KBM-7 (cell line): ENCODE results near the gene RTN4RL2.
A peak's percentile ranks its signal among the peaks of the same experiment; 100 is the strongest.

Experiments used
- DNase-seq: peaks from one replicate; pipeline ENCODE4 v3.0.0-alpha.2; 2015
- in situ Hi-C: fragments of 300-500 bp; cut with MboI; formaldehyde crosslinking; loops from 2 replicates; pipeline ENCODE4 v1.14.3; 2020; ENCODE audit warnings: low sequenced_read_pairs, low pct_unique_long_range_greater_than_20kb, mixed read lengths

The RTN4RL2 gene

DNA sequence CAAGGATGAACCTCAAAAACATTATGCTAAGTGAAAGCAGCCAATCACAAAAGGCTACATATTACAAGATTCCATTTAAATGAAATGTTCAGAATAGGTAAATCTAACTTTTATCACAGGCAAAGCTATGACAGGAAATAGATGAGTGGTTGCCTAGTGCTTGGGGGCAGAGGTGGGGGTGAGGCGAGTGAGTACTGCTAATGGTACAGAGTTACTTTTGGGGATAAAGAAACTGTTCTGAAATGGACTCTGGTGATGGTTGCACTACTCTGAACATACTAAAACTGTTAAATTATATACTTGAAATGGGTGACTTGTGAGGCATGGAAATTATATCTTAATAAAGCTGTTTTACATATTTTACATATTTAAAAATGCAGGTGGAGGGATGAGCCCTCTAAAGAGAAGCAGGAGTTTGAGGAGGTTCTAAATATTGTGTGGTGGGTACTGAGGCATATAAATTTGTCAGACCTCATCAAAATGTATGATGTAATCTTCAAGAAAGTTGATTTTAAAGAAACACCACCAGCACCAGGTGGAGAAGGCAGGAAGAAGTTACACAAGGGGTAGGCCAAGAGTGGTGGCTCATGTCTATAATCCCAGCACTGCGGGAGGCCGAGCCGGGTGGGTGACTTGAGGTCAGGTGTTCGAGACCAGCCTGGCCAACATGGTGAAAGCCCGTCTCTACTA, 51.6 kb downstream of the RTN4RL2 start:
- DNase-seq: no peak
- in situ Hi-C loops: no loop called here

DNA sequence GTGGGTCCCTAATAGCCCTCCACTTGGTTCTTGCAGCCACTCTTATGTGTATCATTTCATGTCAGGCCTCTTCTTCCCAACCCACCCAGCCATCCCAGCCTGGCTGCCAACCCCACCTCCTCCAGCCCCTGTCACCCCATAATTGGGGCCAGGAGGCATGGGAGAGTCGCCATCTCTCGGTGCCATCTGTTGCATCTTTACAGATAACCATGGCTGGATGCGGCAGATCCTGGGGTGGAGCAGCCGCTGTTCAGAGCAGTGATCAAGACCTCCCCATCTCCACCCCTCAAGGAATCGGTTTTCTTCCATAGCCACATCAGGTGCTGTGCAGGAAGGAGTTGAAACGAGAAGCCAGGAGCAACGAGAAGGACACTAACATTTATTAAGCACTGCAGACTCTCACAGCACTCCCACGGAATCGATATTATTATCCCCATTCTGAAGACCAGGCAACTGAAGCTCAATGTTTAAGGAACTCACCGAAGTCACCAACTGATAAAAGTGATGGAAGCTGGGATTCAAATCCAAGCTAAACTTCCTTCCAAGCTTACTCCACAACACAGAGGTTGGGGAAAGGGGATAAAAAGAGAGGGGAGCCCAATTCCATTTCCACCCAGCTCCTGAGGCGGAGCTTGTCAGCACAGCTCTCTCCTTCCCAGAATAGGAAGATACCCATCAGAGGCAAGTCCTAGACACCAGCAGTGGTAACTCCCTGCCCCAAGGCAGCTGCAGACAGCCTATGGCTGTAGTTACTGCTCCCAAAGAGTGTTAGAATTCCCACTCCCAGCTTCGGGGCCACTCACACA, 52.5 kb downstream of the RTN4RL2 start:
- in situ Hi-C loops: no loop called here
- DNase-seq: no peak

DNA sequence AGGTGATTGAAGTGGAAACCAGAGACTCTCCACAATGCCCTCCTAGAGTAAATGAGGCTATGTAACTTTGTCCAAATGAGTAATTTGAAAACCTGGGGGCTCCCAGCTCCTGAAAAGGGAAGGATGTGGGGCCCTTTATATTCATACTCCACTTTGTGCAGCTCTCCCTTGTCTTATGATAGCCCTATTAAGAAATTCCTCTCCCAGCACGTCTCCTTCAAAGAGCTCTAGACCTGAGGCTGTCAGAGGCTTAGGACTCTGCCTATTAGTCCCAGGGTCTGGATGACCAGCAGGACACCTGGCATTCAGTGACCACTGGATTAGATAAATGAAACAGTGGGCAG, 53.1 kb downstream of the RTN4RL2 start:
- DNase-seq: no peak
- in situ Hi-C loops: no loop called here

DNA sequence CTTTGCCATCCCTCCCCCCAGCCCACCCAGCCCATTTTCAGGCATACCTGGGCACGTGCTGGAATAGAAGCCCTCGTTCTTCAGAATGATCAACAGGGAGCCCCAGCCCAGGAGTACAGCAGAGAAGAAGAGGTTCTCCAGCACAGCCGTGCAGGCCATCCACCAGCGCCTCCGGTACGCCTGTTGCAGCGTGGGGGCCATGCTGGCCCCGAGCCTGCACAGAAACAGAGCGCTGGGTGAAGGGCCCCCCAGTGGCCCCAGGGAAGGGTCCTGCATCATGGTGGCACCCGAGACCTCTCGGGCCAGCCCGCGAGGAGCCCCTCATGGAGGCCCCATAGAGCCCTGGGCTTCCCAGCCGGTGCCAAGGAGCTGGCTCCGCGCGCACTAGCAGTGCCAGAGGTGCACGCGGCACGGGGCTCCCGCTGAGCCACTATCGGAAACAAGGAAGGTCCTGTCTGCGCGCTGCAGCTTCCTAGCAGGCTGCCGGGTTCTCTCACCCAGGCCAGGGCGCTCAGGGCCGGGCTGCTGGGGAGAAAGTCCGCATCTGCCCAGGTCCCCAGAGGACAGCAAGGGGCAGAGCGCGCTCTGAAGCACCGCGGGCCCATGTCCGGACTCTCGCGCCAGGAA, 53.7 kb downstream of the RTN4RL2 start:
- DNase-seq: peak; percentile 64
- in situ Hi-C loops: no loop called here

DNA sequence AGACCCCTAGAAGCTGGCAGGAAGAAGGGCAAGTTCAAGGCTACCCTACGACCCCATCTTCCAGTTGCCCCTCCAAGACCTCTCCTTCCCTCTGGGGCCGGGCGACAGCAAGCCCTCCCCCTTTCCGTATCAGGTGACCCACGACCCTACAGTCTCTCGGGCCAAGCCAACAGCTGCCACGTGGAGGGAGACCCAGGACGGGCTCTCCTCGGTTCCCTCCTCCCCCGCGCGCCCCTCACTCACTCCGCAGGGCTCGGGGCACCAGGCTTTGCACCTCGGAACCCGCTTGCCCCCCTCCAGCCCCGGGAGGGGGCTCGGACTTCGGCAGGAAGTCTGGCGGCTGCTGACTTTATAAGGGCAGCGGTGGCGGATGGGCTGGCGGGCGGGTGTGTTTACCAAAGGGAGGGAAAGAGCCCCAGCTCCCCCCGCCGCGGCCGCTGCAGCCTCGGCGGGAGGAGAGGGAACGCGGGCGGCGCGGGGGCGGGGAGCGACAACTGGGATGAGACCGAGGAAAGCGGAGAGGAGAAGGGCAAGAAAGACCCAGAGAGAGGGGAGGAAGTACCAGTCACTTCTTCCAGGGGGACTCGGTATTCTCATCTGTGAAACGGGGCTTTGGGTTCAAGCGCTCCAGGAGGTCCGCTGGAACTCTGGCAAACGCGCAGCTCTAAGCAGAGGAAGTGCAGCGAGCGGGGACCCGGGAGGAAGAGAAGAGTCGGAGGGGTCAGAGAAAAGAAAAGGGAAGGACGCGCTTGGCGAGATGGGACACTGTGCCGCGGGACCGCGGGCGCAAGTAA, 54.4 kb downstream of the RTN4RL2 start:
- in situ Hi-C loops: no loop called here
- peak; percentile 62 for DNase-seq

DNA sequence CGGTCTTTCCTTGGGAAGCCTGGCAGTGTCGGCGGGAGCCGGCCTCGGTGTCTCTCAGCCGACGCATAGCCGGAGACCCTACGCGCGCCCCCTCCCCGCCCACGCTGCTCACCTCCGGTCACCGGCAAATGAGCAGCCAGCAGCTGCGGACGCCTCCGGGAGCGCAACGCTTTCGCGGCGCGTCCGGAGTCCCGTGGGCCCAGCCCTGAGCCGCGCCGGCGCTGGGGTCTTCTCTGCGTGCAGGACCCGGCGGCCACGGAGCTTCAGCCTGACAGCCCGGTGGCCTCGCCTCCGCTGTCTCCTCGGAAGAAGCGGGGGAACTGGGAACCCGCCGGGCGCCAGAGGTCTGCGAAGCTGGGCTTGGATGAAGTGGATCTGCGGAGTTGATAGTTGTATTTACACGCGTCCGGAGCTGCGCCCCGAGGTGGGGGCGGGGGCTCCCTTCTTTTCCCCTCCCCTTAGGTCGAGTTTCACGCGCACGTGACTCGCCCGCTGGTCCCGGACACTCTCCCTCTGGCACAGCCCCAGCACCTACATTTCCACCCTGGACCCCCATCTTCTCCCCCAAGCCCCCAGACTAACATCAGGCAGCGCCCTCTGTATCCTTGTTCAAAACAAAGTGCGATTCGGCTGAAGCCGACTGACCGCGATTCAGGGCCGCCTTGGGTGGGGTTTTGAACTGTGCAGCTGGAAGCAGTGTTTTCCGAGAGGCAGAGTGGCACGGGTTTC, 55.2 kb downstream of the RTN4RL2 start, which contains the start of gene SLC43A1:
TSS of gene SLC43A1 (minus strand) at position 371 of the 729 bp plus-strand sequence. CDS start 1,591 bp downstream, outside the sequence.
- in situ Hi-C loops: no loop called here

DNA sequence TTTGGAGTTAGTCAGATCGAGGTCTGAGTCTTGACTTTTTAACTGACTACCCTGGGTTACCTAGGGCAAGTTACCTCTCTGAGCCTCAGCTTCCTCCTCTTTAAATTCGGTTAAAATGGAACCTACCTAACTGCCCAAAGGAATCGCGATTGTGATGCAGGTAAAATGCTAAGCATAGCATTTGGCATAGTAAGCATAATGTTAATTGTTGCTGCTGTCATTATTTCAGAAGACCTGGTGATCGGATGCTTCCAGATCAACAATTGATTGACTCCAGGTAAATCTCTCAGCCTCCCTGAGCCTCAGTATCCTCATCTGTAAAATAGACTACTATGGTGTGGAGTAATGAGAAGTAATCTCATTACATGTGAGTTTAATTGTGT, 55.7 kb downstream of the RTN4RL2 start:
- in situ Hi-C loops: no loop called here

More for the DNA sequence above, 55.2 kb downstream of the RTN4RL2 start, which contains the start of gene SLC43A1:
- peak; percentile 70 for DNase-seq

DNA sequence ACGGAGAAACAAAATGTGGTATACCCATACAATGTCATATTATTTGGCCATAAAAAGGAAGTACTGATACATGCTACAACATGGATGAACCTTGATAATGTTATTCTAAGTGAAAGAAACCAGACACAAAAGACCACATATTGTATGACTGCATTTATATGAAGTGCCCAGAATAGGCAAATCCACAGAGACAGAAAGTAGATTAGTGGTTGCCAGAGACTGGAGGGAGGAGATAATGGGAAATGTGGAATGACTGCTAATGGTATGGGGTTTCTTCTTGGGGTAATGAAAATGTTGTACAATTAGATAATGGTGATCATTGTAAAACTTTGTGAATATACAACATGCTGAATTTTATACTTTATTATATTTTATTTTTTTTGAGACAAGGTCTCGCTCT, 60.8 kb downstream of the RTN4RL2 start:
- in situ Hi-C loops: no loop called here

More for the DNA sequence above, 55.7 kb downstream of the RTN4RL2 start:
- DNase-seq: no peak

DNA sequence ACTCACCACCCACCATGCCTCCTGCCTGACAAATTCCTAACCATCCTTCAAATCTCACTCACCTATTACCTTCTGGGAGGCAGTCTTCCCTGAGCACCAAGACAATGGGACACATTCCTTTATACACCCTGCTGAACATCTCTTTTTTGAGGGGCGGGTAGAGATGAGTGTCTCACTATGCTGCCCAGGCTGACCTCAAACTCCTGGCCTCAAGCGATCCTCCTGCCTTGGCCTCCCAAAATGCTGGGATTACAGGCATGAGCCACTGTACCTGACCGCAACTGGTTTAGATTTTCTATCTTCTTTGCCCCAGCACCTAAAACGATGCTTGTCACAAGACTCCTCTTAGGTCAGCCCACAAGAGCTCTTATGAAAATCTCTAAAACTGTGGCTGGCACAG, 63.1 kb downstream of the RTN4RL2 start:
- in situ Hi-C loops: no loop called here
- DNase-seq: no peak

More for the DNA sequence above, 60.8 kb downstream of the RTN4RL2 start:
- DNase-seq: no peak
